ENCODE data around the gene NOL8. TPM values are rescaled to one million over a fixed set of nuclear protein-coding genes. Genes with fewer than 3 reads are reported as not detected.
A peak's percentile ranks its signal among the peaks of the same experiment; 100 is the strongest.

Gene NOL8
- total RNA-seq, 1 donor from 2014 or later: 35.6 TPM

- H3K4me1 ChIP-seq: peaks cover 6% of the 10 kb centered on the region
- no peak for DNase-seq (ENCODE audit: extremely low spot score in 2 of 2)
- intact Hi-C loops (cut with DNase I): loop anchor here (10.0 kb wide), 2 partner anchors 163 to 1093 kb away; no protein-coding TSS in a partner anchor
- H3K36me3 ChIP-seq: peaks cover 5 to 54% of the 10 kb centered on the region in 2 donors
- TF ChIP-seq CTCF (IDR thresholded peaks at IDR 0.05) (no peak), POLR2A (IDR thresholded peaks at IDR 0.05) (no peak), POLR2AphosphoS5 (IDR thresholded peaks at IDR 0.05; ENCODE audit: insufficient read depth in 1 of 2, low read depth in 1 of 2) (no peak)
- no peaks in the 10 kb centered on the region for H3K9me3 ChIP-seq
- H3K27ac ChIP-seq: no peak overlapping the region
- H3K4me3 ChIP-seq: no peak overlapping the region
- H3K27me3 ChIP-seq: no peaks in the 10 kb centered on the region
Observed at GRCh38 chr9:92298036-92298435, 27.1 kb downstream of the NOL8 start.

- TF ChIP-seq POLR2AphosphoS5 (IDR thresholded peaks at IDR 0.05; ENCODE audit: insufficient read depth in 1 of 2, low read depth in 1 of 2) (no peak), CTCF (IDR thresholded peaks at IDR 0.05) (no peak), POLR2A (IDR thresholded peaks at IDR 0.05) (no peak)
- H3K4me1 ChIP-seq: peaks cover 10% of the 10 kb centered on the region
- H3K27me3 ChIP-seq: no peaks in the 10 kb centered on the region
- no peak overlapping the region for H3K4me3 ChIP-seq
- H3K36me3 ChIP-seq: peaks cover 5 to 50% of the 10 kb centered on the region in 2 donors
- no peaks in the 10 kb centered on the region for H3K9me3 ChIP-seq
- DNase-seq (ENCODE audit: extremely low spot score in 2 of 2): no peak
- intact Hi-C loops (cut with DNase I): loop anchor here (10.0 kb wide), 2 partner anchors 163 to 1093 kb away; no protein-coding TSS in a partner anchor
- no peak overlapping the region for H3K27ac ChIP-seq
Observed at GRCh38 chr9:92297611-92298010, 27.5 kb downstream of the NOL8 start.

GRCh38 chr9:92295827-92296258 lies 29.3 kb downstream of the NOL8 start:
- no peak overlapping the region for H3K27ac ChIP-seq
- peaks cover 0 to 34% of the 10 kb centered on the region in 2 donors for H3K36me3 ChIP-seq
- no peak for TF ChIP-seq CTCF (IDR thresholded peaks at IDR 0.05)
- TF ChIP-seq POLR2AphosphoS5 (IDR thresholded peaks at IDR 0.05; ENCODE audit: insufficient read depth in 1 of 2, low read depth in 1 of 2): no peak
- TF ChIP-seq POLR2A (IDR thresholded peaks at IDR 0.05): no peak
- no peaks in the 10 kb centered on the region for H3K27me3 ChIP-seq
- DNase-seq (ENCODE audit: extremely low spot score in 2 of 2): no peak
- no peak overlapping the region for H3K4me3 ChIP-seq
- peaks cover 22% of the 10 kb centered on the region for H3K4me1 ChIP-seq
- intact Hi-C loops (cut with DNase I): loop anchor here (10.0 kb wide), 2 partner anchors 161 to 1091 kb away; no protein-coding TSS in a partner anchor
- H3K9me3 ChIP-seq: no peaks in the 10 kb centered on the region

- DNase-seq (ENCODE audit: extremely low spot score in 2 of 2): no peak
- Histone ChIP-seq H3K4me1 (peaks cover 22% of the 10 kb centered on the region), H3K27me3 (no peaks in the 10 kb centered on the region), H3K27ac (no peak overlapping the region), H3K4me3 (no peak overlapping the region), H3K36me3 (peaks cover 0 to 30% of the 10 kb centered on the region in 2 donors), H3K9me3 (no peaks in the 10 kb centered on the region)
- TF ChIP-seq POLR2AphosphoS5 (IDR thresholded peaks at IDR 0.05; ENCODE audit: insufficient read depth in 1 of 2, low read depth in 1 of 2): no peak
- no peak for TF ChIP-seq POLR2A (IDR thresholded peaks at IDR 0.05)
- no peak for TF ChIP-seq CTCF (IDR thresholded peaks at IDR 0.05)
- intact Hi-C loops (cut with DNase I): loop anchor here (10.0 kb wide), 2 partner anchors 161 to 1091 kb away; no protein-coding TSS in a partner anchor
Observed at GRCh38 chr9:92295240-92295790, 29.8 kb downstream of the NOL8 start.

GRCh38 chr9:92294297-92294676 lies 30.9 kb downstream of the NOL8 start:
- Histone ChIP-seq H3K4me3 (peak overlapping the region; percentile 72 to 74), H3K27ac (peak overlapping the region; percentile 61), H3K4me1 (peaks cover 22% of the 10 kb centered on the region), H3K36me3 (peaks cover 0 to 20% of the 10 kb centered on the region in 2 donors), H3K27me3 (no peaks in the 10 kb centered on the region), H3K9me3 (no peaks in the 10 kb centered on the region)
- intact Hi-C loops (cut with DNase I): loop anchor here (10.0 kb wide), 2 partner anchors 159 to 1089 kb away; no protein-coding TSS in a partner anchor
- DNase-seq (ENCODE audit: extremely low spot score in 2 of 2): no peak
- TF ChIP-seq POLR2A (IDR thresholded peaks at IDR 0.05) (no peak), POLR2AphosphoS5 (IDR thresholded peaks at IDR 0.05; ENCODE audit: insufficient read depth in 1 of 2, low read depth in 1 of 2) (no peak), CTCF (IDR thresholded peaks at IDR 0.05) (no peak)
